HG03039 (cell line): ENCODE measurements around the gene FBXL16.
"Not testable (repeated sequence)": the region's sequence is repeated elsewhere in the genome, so short reads cannot be mapped to it uniquely, and the experiment has no call there.

Experiments
- ATAC-seq: cut with Tn5 transposase; IDR thresholded peaks from one replicate; pipeline ENCODE4 v1.9.1; 2021; ENCODE audit warnings: mild to moderate bottlenecking, moderate library complexity; ENCODE audit not compliant: unreplicated experiment

FBXL16 gene

DNA sequence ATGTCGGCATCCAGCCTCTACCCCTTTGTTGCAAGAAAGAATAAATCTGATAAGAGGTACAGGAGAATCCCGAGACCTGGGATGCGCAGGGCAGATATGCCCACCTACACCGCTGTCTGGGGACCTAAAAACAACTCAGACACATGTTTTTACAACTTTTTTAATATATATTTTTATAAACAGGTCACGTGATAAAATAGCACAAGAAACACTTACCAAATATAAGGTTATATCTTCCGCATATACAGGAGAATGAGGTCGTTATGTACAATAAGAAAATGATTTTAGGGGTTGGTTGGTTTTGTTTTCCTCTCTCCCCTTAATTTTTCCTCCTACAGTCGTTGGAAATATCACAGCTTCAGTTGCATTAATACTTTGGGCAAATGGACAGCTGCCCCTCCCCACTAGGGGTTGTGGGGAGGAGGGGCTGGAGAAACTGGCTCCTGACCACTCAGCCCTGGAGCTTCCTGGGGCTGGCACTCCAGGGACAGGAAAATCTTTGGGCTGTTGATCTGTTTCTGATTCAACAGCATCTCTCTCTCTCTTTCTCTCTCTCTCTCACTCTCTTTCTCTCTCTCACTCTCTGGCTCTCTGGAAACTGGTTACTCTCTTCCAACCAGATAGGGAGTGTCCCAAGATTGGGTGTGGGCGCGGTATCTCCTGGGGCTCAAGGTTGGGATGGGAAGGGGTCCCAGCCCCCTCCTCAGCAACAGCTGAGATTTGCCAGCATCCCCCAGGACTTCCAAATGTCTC is 13.1 kb downstream of the FBXL16 start:
- no peak for ATAC-seq

DNA sequence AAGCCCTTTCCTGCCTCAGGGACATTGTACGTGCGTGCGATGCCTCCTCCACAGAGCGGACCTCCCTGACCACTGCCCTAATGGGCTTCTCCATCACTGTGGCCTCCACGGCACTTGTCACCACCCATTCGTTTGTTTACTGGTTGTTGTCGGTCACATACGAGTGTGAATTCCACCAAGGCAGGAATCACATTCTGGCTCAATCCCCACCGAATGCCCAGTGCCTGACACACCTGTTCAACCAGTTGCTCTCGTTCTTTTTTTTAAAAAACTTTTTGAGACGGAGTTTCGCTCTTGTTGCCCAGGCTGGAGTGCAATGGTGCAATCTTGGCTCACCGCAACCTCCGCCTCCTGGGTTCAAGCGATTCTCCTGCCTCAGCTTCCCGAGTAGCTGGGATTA is 14.4 kb downstream of the FBXL16 start:
- not testable (repeated sequence) for ATAC-seq

DNA sequence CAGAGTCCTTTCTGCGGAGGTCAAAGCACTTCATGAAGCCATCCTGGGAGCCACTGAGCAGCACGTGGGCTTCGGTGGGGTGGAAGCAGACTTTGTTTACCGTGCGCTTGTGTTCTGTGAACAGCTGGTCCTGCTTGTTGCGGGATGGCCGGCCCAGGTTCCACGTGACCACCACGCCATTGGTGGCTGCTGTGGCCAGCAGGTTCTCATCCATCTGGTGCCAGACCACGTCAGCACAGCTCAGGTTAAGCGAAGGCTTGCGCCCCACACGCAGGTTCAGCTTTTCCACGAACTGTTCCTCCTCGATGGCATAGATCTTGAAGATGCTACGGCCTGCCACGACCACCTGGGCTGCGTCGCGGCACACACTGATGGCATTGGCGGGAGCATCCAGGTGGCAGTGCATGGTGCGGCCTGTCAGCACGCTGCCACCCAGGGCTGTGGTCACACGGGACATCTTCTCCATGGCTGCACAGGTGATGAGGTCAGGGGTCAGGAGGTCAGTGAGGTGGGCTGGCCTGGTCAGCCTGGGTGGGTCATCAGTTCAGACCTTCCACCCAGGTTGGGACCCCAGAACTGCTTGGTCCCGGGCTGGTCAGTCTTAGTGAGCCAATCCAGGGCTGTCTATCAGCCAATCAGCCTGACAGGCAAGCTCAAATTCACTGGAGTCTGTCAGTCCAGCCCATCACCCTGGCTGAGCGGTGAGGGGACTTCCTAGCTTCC is 16.3 kb downstream of the FBXL16 start:
- no peak for ATAC-seq

DNA sequence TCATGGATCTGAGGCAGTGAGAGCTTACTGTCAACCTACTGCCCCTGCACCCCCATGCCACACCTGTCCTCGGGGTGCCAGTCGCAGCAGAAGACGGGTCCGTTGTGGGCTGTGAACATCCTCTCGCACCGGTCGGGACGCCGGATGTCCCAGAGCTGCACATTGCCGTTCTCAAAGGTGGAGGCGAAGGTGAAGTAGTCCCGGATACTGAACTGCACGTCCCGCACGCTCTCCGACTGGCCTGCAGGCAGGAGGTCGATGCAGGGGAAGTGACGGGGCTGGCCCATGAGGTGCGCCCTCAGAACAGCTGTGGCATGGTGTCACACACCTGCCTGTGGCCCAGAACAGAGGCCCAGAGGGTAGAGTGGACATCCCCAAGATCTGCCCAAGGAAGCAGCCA is 18.1 kb downstream of the FBXL16 start:
- no peak for ATAC-seq

DNA sequence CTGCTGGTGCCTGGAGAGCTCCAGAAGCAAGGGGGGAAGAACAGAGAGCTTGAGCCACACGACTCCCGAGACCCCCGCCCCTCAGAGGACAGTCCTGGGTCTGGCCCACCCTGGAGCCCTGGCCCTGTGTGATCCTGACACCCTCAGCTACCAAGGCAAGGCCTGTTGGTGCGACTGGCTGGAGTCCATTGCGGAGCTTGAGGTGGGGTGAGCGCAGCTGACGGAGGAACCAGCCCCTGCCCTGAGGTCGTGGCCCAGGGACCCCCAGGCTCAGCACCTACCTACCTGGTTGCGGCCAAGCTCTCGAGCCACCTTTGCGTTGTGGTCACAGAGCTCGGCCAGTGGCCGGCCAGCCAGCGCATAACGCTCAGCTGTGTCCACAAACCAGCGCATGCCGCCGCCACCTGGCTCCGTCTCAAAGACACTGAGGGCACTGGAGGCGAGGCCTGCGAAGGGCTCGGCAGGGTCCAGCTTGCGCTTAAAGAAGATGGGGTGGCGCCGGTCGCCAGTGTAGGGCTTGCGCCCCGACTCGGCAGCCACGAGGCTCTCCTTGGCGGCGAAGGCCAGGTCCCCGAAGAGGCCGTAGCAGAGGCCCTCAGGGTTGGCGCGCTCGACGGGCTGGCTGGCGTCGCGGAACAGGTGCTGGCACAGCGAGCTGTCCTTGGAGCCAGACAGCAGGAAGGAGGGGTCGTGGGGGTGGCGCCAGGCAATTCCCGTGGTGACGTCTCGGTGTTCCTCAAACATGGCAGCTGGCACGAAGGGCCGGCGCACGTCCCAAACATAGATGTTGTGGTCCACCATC is 18.9 kb downstream of the FBXL16 start:
- no peak for ATAC-seq

DNA sequence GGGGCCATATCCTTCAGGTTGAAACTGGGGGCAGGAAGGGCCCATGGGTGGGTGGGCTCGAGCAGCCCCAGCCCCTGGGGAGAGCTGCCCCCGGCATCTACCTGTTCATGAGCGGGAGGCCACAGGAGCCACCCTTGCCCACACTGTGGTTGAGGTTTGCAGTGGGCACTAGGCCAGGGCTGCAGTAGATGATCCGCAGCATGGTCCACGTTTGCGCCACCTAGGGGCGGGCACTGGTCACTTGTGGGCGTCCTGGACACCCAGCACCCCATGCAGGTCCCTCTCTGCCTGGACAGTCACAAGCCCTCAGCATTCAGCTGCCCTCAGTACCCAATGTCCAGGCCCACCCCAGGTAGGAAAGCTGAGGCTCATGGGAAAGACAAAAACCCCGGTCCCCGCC is 19.6 kb downstream of the FBXL16 start:
- no peak for ATAC-seq

DNA sequence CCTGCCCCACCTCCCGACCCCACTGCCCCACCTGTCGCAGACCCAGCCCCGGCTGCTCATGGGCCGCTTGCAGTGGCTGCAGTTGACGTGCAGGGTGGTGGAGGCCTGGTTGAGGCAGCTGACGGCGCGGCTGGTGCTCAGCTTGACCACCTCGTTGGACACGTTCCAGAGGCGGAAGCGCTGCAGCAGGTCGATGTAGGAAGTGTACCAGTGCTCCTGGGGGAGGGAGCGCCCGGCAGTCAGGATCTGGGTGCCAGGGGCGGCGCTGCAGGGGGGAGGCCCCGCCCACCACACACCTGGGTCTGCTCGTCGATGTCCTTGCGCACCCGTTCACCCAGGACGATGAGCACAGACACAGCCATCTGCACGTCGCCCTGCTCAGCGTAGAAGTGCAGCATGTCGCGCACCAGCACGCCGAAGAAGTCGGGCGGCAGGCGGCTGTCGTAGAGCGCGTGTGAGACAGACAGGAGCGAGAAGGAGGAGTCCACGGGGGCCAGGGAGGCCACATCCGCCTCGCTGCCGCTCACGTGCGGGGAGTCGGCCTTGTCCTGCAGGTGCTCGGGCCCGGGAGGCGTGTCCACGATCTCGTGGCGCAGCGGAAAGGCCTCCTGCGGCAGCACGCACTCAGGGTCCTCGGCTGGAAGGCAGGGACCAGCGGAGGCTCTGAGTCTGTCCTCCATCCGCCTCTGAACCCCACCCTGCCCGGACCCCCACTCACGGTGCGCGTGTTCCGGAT is 20.5 kb downstream of the FBXL16 start:
- no peak for ATAC-seq

DNA sequence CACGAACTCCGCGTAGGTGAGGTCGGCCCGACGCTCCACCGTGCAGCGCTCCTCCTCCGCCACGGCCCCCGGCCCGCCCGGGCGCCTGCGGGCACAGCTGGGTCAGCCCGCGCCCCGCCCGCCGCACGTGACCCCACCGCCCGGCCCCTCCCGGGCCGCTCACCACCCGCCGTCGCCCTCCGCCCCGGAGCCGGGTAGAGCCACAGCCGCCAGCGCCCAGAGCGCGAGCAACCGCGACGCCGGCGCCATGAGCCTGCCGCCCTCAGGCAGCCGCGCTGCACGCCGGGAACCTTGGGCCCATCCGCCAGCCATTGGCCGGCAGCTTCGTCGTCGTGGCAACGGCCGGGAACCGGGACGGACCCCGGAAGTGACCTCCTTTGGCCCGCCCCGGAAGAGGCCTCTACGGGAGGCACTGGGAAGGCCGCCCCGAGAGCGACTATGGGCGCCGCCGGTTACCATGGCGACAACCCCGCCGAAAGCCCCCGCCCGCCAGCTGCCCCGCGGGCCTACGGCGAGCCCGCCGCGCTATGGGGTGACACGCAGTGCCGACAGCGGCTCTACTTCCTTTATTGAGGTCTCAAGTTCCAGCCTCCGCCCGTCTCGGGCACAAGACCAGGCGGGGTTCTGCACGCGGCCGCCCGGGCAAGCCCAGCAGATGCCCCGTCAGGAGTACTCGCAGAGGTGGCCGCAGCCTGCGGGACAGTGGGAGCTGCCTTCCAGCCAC is 21.4 kb downstream of the FBXL16 start, which contains the start of gene JMJD8:
JMJD8 (minus strand) TSS at position 264 of the 724 bp plus-strand sequence; CDS start at position 249, 15 bp downstream.
- peak; percentile 51 for ATAC-seq

DNA sequence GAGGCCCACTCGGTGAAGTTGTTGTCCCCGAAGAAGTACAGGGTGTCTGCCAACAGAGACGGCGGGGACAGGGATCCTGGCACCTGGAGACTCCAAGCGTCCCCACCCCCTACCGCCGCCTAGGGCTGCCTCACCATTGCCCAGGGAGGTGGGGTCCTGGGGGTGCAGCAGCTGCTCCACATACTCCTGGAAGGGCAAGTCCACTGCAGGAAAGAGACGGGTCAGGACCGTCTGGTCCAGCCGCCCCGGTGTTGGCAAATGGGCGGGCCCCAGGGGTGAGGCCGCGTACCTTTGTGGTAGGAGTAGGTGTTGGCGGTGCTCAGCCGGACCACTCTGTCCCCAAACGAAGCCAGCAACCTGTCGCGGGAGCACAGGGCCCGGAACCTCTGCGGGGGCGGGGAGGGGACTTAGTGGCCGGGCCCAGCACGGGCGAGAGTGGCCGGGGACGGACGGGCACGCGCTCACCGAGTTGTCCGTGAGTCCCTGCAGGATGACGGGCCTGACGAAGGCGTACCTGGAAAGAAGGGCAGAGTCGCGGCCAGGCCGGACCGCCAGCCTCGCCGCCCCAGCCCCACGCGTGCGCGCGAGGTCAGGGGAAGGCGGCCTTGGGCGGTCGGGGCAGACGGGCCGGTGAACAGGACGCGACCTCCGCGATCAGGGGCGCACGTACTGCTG is 22.1 kb downstream of the FBXL16 start:
- peak; percentile 1 for ATAC-seq

DNA sequence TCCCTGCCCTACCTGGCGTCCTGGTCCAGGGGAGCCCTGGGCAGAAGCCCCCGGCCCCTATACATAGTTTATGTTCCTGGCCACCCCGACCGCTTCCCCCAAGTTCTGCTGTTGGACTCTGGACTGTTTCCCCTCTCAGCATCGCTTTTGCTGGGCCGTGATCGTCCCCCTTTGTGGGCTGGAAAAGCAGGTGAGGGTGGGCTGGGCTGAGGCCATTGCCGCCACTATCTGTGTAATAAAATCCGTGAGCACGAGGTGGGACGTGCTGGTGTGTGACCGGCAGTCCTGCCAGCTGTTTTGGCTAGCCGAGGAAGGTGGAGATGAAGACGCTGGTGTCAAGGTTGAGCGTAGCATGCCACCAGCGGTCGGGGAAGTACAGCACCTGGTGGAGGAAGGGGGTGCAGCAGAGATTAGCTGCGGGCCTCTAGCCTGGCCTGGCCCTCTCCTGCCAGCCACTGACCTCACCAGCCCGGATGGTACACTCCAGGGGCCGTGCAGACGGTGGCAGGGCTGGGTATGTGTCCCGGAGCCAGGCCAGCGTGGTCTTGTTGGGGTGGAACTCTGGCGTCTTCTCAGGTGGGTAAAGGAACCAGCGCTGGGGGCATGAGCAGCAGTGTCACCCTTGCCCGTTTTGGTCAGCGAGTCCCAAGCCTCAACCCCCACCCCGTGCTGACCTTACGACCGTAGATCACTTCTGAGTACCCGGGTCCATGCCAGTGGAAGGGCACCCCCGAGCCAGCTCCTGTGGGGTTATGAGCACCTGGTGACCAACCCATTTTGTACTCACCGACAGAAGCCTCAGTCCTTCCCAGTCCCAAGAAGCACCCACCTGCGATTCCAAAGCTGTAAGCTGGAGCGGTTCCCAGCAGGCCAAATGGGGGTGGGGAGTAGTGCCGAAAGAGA is 22.9 kb downstream of the FBXL16 start:
- no peak for ATAC-seq

DNA sequence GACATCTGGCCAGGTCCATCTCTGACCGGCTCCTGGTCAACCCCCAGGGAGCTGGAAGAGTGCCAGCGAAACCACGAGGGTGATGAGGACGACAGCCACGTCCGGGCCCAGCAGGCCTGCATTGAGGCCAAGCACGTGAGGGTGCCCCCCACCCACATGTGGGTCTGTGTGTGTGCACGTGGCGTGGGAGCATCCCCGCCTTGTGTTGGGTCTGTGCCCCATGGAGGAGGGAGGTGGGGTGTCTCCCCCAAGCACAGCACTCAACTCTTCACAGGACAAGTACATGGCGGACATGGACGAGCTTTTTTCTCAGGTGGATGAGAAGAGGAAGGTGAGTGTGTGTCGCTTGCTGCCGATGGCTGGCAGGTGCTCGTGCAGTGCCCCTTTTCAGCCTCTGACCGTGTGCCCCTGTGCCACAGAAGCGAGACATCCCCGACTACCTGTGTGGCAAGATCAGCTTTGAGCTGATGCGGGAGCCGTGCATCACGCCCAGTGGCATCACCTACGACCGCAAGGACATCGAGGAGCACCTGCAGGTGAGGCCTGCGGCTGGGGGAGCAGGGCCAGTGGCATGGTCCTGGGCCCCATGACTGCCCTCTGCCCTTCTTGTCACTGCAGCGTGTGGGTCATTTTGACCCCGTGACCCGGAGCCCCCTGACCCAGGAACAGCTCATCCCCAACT is 23.7 kb downstream of the FBXL16 start:
- ATAC-seq: no peak

DNA sequence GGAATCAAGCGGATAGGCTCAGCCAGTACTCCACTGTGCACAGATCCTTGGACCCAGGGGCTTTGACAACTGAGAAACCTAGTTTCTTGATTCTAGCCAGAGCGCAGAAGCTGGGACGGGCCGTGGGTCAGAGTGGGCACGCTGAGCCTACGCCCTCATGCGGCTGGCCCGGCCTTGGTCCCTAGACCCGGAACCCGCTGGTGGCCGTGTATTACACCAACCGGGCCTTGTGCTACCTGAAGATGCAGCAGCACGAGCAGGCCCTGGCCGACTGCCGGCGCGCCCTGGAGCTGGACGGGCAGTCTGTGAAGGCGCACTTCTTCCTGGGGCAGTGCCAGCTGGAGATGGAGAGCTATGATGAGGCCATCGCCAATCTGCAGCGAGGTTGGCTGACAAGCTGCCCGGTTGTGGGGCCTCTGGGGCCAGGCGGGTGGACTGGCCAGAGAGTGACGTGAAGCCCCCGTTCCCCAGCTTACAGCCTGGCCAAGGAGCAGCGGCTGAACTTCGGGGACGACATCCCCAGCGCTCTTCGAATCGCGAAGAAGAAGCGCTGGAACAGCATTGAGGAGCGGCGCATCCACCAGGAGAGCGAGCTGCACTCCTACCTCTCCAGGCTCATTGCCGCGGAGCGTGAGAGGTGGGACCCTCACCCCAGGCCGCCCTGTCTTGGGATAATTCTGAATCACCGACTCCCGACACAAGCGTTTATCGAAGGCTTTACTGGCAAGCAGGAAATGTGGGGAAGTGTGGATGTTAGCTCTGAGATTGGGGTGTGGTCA is 24.4 kb downstream of the FBXL16 start:
- ATAC-seq: no peak

DNA sequence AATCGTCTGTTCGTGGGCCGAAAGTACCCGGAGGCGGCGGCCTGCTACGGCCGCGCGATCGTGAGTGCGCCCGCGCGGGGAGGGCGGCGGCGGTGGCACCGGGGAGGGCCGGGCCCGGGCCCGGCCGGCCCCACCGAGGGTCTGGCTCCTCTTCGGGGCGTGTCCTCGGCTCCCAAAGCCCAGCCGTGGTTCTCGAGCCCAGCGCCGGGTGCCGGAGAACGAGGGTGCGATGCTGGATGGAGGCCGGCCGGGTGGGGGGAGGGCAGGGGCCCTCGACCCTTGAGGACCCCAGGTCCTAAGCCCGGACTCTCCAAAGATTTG is 25.0 kb downstream of the FBXL16 start:
- no peak for ATAC-seq

DNA sequence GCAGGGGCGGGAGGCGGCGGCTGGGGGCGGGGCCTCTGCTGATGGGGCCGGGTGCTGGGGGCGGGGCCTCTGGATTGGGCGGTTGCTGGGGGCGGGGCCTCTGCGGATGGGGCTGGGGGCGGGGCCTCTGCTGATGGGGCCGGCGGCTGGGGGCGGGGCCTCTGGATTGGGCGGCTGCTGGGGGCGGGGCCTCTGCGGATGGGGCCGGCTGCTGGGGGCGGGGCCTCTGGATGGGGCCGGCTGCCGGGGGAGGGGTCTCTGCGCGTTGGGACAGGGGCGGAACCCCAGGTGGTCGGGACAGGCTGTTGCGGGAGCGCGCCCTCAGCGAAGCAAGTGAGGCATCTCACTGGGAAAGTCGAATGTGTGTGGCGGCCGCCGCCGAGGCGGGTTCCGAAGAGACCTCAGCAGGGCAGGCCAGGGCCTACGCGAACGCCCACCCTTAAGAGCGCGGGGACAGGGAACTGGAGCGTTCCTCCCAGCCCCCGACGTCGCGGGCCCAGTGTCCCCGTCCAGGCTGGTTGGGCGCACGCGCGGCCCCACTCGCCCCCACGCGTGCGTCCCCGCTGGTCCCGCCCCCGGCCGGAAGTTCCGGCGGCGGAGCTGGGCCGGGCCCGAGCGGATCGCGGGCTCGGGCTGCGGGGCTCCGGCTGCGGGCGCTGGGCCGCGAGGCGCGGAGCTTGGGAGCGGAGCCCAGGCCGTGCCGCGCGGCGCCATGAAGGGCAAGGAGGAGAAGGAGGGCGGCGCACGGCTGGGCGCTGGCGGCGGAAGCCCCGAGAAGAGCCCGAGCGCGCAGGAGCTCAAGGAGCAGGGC is 25.6 kb downstream of the FBXL16 start, which contains the start of gene STUB1:
STUB1 (plus strand) TSS at position 597 of the 811 bp plus-strand sequence; CDS start at position 713, 116 bp downstream.
- peak; percentile 33 for ATAC-seq

DNA sequence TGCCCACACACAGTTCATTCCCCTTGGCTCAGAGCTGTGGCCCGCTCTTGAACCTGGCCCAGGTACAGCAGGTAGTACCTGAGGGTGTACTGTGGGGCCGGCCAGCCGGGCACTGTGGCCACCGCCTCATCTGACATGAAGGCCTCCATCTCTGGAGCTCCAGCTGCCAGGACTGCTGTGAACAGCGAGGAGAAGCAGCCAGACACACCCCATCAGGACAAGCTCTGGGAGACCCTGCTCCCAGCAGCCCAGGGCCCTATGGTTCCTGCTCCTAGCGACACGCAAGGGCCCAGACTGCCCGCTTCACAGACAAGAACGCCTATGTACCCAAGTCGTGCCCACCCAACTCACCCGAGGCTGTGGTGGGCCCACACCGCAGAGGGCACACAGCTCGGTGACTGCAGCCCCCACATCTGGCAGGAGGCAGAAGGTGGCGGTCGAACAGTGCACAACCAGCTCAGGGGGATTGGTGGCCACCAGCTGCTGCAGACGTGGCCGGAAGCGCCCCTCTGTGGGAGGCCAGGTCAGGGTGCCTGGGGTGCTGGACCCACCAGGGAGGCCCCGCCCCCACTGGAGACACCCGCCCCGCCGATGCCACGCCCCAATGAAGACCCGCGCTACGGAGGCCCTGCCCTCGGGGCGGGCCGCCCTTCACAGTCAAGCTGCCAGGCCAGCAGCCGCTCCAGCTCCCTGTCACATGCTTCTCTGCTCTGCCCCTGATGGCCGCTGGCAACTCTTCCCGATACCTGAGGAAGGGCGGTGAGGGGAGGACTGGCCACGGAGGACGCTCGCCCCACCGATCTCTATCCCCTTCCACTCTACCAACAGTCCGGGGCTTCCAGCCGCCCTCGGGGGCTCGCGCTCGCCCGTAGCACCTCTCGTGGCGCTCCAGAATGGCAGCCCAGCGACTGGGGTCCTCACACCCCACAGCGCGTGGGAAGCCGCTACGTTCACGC is 26.5 kb downstream of the FBXL16 start:
- ATAC-seq: no peak
